Ishikawa (cell line): Measurements from ENCODE around the gene KLF16.

Source experiments
- CEBPB ChIP-seq: IDR thresholded peaks from 2 replicates; pipeline ENCODE4 v1.6.1; 2012
- CREB1 ChIP-seq: IDR thresholded peaks from 2 replicates; pipeline ENCODE4 v1.6.1; 2012; ENCODE audit warnings: low read depth
- EGR1 ChIP-seq: IDR thresholded peaks from 2 replicates; pipeline ENCODE4 v1.6.1; 2012
- EP300 ChIP-seq: IDR thresholded peaks from 2 replicates; pipeline ENCODE4 v1.6.1; 2012; ENCODE audit warnings: borderline replicate concordance
- FOXM1 ChIP-seq: IDR thresholded peaks from 2 replicates; pipeline ENCODE4 v1.6.1; 2012; ENCODE audit warnings: low read depth, borderline replicate concordance
- MAX ChIP-seq: IDR thresholded peaks from 2 replicates; pipeline ENCODE4 v1.6.1; 2012
- NFIC ChIP-seq: IDR thresholded peaks from 2 replicates; pipeline ENCODE4 v1.6.1; 2012
- RAD21 ChIP-seq: IDR thresholded peaks from 2 replicates; pipeline ENCODE4 v1.6.1; 2012; ENCODE audit warnings: low read depth
- REST ChIP-seq: IDR thresholded peaks from 2 replicates; pipeline ENCODE4 v1.6.1; 2012; ENCODE audit warnings: low read depth, mild to moderate bottlenecking
- TAF1 ChIP-seq: IDR thresholded peaks from 2 replicates; pipeline ENCODE4 v1.6.1; 2012; ENCODE audit warnings: low read depth, mild to moderate bottlenecking
- TCF12 ChIP-seq: IDR thresholded peaks from 2 replicates; pipeline ENCODE4 v1.6.1; 2012; ENCODE audit warnings: low read depth
- TEAD4 ChIP-seq: IDR thresholded peaks from 2 replicates; pipeline ENCODE4 v1.6.1; 2012
- USF1 ChIP-seq: IDR thresholded peaks from 2 replicates; pipeline ENCODE4 v1.6.1; 2012
- YY1 ChIP-seq: IDR thresholded peaks from 2 replicates; pipeline ENCODE4 v1.6.1; 2012; ENCODE audit warnings: low read depth
- ZBTB7A ChIP-seq: IDR thresholded peaks from 2 replicates; pipeline ENCODE4 v1.6.1; 2012; ENCODE audit warnings: low read depth

KLF16 gene

GRCh38 chr19:1823539-1824251, 39.7 kb downstream of the KLF16 start:
- TF ChIP-seq TAF1 (no peak), CREB1 (no peak), YY1 (no peak), NFIC (no peak), FOXM1 (no peak), USF1 (no peak), EGR1 (no peak), RAD21 (no peak), CEBPB (no peak), TEAD4 (no peak), ZBTB7A (no peak), MAX (no peak), TCF12 (no peak), REST (no peak), EP300 (no peak)

GRCh38 chr19:1823020-1823419, 40.4 kb downstream of the KLF16 start:
- TF ChIP-seq YY1 (no peak), EGR1 (no peak), RAD21 (no peak), USF1 (no peak), REST (no peak), EP300 (no peak), CREB1 (no peak)

GRCh38 chr19:1822210-1822609, 41.2 kb downstream of the KLF16 start:
- TF ChIP-seq EP300 (no peak), NFIC (no peak)

- TF ChIP-seq NFIC (no peak), MAX (no peak), EP300 (no peak), EGR1 (no peak), FOXM1 (no peak), REST (no peak), TEAD4 (no peak), USF1 (no peak), CEBPB (no peak)
Observed at GRCh38 chr19:1819341-1820255, 43.8 kb downstream of the KLF16 start.
